ENCODE results near the gene AUTS2.
A peak's percentile ranks its signal among the peaks of the same experiment; 100 is the strongest.

Gene AUTS2

DNA sequence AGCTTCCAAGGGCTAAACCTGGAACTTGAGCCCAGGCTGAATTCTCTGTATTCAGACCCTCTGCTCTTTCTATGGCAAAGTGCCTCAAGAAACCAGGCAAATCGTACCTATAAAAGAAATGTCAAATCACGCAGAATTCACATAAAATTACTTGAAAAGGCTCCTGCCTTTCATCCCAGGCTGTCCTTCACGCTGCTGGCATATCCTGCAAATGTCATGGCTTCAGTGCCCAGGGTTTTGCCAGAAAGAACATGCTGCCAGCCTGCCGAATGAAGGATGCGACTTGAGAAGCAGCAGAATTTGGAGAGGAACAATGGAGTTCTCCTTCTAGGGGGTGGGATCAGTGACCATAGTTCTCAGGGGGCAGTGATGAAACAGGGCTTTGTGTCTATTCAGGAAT lies 931.2 kb downstream of the AUTS2 start:
- no peak for DNase-seq

- DNase-seq: peak; percentile 56
These were observed 931.8 kb downstream of the AUTS2 start for GRCh38 chr7:70529914-70530585.

DNA sequence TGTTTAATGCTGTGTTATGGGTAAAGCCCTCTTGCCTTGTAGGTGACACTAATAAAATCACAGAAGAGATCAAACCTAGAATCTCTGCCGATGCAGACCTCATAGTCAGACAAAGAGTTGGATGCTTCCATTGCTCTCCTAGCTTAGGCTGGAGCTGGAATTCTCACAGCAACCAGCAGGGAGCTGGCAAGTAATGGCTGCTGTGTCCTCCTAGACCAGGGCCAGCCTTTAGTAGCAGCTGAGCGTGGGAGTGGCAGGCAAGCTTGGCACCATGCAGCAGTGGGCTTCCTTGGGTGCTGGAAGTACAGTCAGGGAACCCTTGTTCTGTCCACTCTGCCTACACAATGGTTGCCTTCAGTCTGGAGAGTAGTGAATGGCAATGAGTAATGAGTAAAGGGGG lies 935.3 kb downstream of the AUTS2 start:
- no peak for DNase-seq

- no peak for DNase-seq
These were observed 940.9 kb downstream of the AUTS2 start for GRCh38 chr7:70539205-70539604.

DNA sequence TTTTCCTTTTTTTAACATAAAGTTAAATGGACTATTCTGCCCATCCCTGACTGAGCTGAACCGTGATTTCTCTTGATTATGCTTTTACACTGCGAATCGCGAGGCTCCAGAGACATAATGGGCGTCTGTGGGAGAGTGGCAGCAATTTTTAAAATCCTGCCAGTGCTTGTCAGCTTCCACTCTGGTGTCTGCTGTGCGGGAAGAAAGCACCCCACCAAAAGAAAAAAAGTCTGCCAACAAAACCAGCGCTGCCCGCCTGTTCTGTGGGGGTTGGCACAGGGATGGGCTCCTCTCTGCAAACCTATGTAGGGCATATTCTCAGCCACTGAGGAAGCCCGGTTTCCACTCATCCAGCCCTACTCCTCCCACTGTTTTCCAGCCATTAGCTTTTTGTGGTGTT lies 941.3 kb downstream of the AUTS2 start:
- DNase-seq: no peak

DNA sequence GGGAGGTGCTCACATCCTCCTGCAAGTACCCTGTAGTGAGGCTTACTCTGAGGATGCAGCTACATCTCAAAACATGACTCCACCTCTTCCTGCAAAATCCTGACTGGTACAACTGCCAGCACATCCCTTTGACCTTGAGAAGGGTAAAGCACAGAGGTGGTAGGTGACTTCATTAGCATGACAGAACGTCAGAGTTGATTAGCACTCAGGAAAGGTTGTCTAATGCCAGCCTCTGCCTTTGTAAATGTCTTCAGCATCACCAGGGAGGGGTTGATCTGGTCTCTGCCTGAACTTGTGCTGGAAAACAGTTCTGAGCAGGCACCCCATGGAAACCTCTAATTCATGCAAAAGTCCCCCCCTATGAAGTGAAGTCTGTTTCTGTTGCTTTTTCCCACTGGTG lies 942.4 kb downstream of the AUTS2 start:
- no peak for DNase-seq

- peak; percentile 18 for DNase-seq
These were observed 944.6 kb downstream of the AUTS2 start for GRCh38 chr7:70542750-70543376.

DNA sequence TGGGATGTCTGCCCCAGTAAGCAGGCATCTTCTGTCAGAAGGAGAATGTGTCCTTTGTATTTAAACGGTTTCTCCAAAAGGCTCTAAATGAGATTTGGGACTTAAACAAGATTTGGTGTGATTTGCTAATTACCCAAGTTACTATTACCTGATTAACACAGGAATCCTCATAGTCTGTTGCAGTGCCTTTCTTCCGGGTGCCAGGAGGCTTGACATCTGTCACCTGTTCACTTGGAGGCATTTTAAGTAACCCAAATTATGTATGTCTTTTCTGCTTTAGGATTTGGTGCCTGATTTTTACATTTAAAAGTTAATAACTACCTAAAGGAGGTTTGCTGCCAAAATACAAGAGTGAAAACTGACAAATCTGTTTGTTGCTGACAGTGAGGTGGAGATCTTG lies 945.7 kb downstream of the AUTS2 start:
- DNase-seq: no peak

- no peak for DNase-seq
These were observed 946.9 kb downstream of the AUTS2 start for GRCh38 chr7:70545214-70545613.

- no peak for DNase-seq
These were observed 953.9 kb downstream of the AUTS2 start for GRCh38 chr7:70552141-70552540.

GRCh38 chr7:70553364-70553763 lies 955.1 kb downstream of the AUTS2 start:
- no peak for DNase-seq

DNA sequence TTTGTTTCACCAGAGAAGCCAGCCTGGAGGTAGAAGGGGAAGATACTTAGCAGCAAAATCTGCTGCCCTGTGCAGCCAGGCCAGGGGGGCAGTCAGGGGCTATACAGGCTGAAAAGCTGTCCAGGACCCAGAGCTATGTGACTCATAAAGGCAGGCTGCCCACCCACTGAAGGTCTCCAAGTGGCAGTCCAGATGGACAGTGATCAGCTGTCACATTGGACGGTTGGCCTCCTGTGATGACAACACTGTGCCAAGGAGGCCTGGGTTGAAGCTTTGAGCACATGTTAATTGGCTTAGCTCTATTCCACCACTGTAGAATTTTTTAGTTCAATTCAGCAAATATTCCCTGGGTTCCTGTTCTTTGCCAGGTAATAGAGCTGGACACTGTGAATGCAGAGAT lies 956.4 kb downstream of the AUTS2 start:
- no peak for DNase-seq

DNA sequence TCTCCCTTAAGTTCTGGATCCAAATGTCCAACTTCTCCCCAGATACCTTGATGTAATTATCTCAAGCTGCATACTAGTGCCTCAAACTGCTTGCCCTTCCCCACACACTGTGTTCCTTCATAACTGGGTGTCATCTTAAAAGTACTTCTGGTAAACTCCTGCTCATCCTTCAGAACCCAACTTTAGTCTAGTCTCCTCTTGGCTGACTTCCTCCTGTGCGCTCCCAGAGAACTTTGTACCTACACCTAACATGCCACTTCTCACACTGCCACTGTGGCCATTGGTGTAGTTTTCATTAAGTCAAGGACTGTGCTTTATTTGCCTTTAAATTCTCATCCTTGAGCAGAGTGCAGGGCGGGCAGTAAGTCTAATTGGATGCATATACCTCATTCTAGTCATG lies 958.5 kb downstream of the AUTS2 start:
- DNase-seq: no peak

GRCh38 chr7:70557338-70557737 lies 959.1 kb downstream of the AUTS2 start:
- no peak for DNase-seq

GRCh38 chr7:70559815-70560214 lies 961.5 kb downstream of the AUTS2 start:
- DNase-seq: no peak

DNA sequence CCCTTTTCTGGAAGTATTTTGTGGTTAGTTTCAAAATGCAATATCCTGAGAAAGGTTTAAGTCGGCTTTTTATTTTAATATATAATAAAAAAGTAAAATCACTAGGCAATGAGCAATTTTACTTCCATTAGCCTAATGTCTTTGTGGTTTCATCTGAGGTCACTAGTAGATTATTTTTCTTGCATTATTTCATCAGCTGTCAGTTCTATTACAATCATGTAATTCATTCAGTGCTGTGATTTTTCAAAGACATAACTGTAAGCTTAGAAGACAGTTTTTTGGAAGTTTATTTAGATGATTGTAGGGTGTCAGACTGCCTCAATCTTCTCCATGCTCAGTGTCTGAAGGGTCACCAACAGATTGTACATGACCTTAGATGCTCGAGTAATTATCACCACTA lies 965.7 kb downstream of the AUTS2 start:
- peak; percentile 34 for DNase-seq

GRCh38 chr7:70565721-70566370 lies 967.6 kb downstream of the AUTS2 start:
- DNase-seq: no peak

DNA sequence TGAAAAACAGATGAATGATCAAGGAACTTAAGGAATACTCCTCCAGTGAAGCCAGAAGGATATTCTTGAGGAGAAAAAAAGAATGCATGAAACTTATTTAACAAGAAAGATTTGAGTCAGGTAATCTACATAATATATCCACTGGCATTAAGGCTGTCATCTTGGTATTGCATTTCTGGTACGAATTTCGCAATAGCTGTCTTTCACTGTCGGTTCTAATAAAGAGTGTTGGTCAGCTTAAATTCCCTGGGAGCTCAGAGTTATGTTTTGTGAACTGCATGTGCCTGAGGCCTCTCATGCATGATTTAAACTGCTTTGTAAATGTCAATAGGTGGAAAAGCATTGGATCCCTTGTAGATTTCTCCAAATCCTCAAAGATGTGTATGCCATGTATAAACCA lies 968.4 kb downstream of the AUTS2 start:
- DNase-seq: peak; percentile 74

DNA sequence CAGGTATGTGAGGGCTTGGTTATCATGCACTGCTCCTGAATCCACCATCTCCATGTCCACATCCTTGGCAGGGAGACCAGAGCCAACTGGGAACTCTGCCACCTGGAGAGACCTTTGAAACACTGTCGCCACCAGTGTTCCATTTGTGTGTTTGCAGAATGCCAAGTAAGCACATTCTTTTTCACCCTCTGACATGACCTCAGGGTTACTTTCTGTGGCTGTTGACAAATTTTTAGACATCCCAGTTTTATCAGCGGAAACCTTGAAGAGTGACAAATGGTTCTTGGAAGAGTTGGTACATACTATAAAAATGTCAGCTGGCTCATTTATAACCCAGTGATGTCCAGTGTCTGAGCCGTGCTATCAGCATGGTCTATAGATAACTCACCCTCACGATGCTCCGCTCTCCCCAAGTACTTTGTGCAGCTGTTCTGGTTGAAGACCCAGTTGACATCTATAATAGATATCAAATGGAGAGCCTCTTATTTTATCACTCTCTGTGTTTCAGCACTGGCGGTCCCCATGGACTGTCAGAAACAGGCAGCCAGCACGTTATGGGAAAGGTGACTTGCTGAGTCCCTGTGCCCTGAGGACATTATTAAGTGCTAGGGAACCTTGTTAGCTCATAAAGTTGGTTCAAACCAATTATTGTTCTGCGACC lies 970.5 kb downstream of the AUTS2 start:
- no peak for DNase-seq

- DNase-seq: no peak
These were observed 971.1 kb downstream of the AUTS2 start for GRCh38 chr7:70569335-70569819.

DNA sequence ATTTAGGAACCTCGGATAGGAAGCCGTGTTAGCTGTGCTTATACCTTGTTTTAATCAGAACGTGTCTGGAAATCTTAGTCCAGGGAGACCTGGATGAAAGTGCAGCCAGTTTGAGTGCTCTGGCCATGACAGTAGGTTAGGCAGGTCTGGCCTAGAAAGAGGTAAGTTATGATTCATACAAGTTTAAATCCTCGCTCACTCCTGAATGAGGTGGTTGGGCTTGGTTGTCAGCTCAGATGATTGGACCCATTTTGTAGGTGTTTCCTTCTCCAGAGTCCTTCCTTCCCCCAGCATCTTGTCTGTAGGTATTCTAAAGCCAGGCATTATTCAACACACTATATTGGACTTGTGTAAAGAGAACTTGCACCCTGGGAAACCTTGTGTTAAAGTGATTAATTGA lies 971.8 kb downstream of the AUTS2 start:
- DNase-seq: no peak

DNA sequence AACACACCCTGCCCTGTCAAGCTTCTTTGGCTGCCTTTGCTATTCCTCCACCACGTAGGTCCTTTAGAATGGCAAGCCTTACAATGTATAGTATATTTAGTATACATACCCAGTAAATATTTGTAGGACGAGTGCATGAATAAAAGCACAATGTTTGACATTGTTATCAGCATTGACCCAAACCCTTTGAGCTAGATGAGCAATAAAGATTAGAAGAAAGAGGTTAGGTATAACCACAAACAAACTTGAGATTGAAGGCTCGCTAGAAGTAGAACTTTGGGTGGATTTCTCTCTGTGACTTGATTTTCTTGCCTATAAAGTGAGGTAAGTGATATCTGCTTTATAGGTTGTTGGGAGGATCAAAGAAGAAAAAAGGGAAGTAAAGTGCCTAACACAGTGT lies 972.7 kb downstream of the AUTS2 start:
- DNase-seq: no peak

DNA sequence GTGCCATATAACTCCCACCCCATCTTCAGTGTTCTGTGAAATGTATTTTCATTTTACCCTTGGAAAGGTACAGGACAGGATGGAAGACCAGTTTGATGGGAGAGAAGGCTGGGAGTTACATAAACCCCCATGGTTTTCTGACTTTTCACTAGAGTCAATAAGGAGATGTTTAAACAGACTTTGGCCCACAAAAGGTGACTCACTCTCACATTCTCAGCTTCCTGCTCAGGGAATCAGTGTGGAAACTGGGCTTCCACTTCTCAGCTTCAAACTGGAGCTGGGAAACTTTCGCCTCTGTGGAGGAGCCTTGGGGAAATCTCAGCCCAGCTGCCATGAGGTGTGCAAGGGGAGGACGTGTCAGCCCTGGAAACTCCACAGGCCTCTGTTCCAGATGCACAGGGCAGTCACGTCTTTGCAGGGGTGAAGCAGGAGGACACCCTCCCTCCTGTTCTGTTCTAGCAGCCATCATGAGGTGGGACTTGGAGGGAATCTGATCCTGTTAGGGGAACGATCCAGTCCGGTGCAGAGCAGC lies 973.2 kb downstream of the AUTS2 start:
- peak; percentile 69 for DNase-seq
